ENCODE data around the gene CEP128.

Gene CEP128

DNA sequence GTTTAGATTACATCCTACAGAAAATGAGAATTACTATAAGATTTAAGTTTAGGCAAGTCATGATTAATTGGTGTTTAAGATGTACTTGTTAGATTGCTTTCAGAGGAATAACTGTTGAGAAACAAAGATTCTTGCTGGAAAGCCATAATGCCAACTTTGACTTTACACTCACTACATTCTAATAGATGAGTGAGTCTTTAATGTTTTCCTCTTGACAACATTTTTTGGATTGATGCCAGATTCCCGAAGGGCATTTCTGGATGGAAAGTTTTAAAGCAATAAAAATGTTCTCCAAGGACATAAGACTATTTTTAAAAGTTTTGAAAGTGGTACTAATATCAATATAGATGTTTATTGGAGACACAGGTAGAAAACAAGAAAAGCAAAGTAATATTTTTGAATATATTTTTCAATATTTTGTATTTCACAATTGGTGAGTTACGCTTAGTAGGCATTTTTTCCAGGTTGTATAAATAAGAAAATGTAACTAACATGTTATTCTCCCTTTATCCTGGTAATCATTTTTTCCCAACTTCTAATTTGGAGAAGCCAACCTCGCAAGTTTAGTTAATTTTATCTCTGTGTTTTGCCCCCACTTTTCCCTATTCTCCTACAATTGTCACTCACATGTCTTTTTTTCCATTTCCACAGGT, 307.3 kb downstream of the CEP128 start:
- POLR2A ChIA-PET, result no interaction called here
- CTCF ChIA-PET, result no interaction called here
- TF ChIP-seq FOXM1 (IDR thresholded peaks at IDR 0.05; ENCODE audit: borderline replicate concordance), result no peak
- TF ChIP-seq L3MBTL2 (conservative IDR thresholded peaks at IDR 0.05), result no peak
- no peak for TF ChIP-seq FOXA1 (IDR thresholded peaks at IDR 0.05)
- no peak for TF ChIP-seq ELF4 (IDR thresholded peaks at IDR 0.05)
- TF ChIP-seq NFRKB (IDR thresholded peaks at IDR 0.05), result no peak
- TF ChIP-seq TARDBP (IDR thresholded peaks at IDR 0.05), result no peak
- TF ChIP-seq ZNF384 (IDR thresholded peaks at IDR 0.05), result no peak
- no peak for TF ChIP-seq PKNOX1 (IDR thresholded peaks at IDR 0.05)
- TF ChIP-seq ARNT (IDR thresholded peaks at IDR 0.05), result no peak
- no peak for TF ChIP-seq FOXK2 (IDR thresholded peaks at IDR 0.05)
- DNase-seq (ENCODE audit: extremely low spot score), result no peak

- ChIA-PET POLR2A (no interaction called here), CTCF (no interaction called here)
- no peak for DNase-seq (ENCODE audit: extremely low spot score)
- TF ChIP-seq LEF1 (IDR thresholded peaks at IDR 0.05; ENCODE audit: borderline replicate concordance) (no peak), BHLHE40 (IDR thresholded peaks at IDR 0.05; ENCODE audit: borderline replicate concordance) (no peak), L3MBTL2 (conservative IDR thresholded peaks at IDR 0.05) (no peak), FOXK2 (IDR thresholded peaks at IDR 0.05) (no peak), ZNF384 (IDR thresholded peaks at IDR 0.05) (no peak), ARNT (IDR thresholded peaks at IDR 0.05) (no peak), FOXA1 (IDR thresholded peaks at IDR 0.05) (no peak), NFRKB (IDR thresholded peaks at IDR 0.05) (no peak), FOXM1 (IDR thresholded peaks at IDR 0.05; ENCODE audit: borderline replicate concordance) (no peak), HDGF (IDR thresholded peaks at IDR 0.05; ENCODE audit: borderline replicate concordance) (no peak)
These were observed 311.9 kb downstream of the CEP128 start for GRCh38 chr14:80629606-80630005.

- ChIA-PET CTCF (interaction anchor here (0.5 kb wide), 1 partner anchor 94 kb away, joined by 10 read pairs; no protein-coding TSS in a partner anchor), POLR2A (no interaction called here)
- no peak for DNase-seq (ENCODE audit: extremely low spot score)
These were observed 313.0 kb downstream of the CEP128 start for GRCh38 chr14:80628547-80628946.

DNA sequence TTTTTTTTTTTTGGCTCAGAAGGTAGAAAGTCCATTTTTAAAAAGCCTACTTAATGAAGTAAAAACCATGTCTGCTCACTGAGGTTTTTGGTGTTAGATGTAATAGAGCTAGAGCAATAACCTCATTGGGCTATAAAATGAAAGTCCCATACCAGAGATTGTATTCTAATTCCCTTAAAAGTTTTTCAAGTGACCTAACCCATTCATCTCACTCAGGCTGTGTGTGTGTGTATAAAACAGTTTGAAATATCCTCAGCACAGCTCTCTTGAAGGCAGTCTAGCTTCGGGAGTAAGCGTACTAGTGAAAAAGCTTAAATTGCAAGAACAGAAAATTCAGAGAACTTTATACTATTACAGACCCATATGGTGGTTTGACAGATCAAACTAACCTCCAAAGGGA, 313.8 kb downstream of the CEP128 start:
- no peak for TF ChIP-seq NFRKB (IDR thresholded peaks at IDR 0.05)
- TF ChIP-seq CTBP1 (IDR thresholded peaks at IDR 0.05; ENCODE audit: borderline replicate concordance), result no peak
- no peak for TF ChIP-seq ELF4 (IDR thresholded peaks at IDR 0.05)
- TF ChIP-seq ARNT (IDR thresholded peaks at IDR 0.05), result no peak
- no peak for TF ChIP-seq ZNF384 (IDR thresholded peaks at IDR 0.05)
- TF ChIP-seq FOXK2 (IDR thresholded peaks at IDR 0.05), result no peak
- no peak for TF ChIP-seq TARDBP (IDR thresholded peaks at IDR 0.05)
- no peak for TF ChIP-seq FOXM1 (IDR thresholded peaks at IDR 0.05; ENCODE audit: borderline replicate concordance)
- TF ChIP-seq SP1 (IDR thresholded peaks at IDR 0.05), result no peak
- TF ChIP-seq FOXA1 (IDR thresholded peaks at IDR 0.05), result no peak
- DNase-seq (ENCODE audit: extremely low spot score), result no peak
- POLR2A ChIA-PET, result no interaction called here
- CTCF ChIA-PET, result no interaction called here

More at GRCh38 chr14:80628547-80628946, 313.0 kb downstream of the CEP128 start:
- TF ChIP-seq HDGF (IDR thresholded peaks at IDR 0.05; ENCODE audit: borderline replicate concordance), result no peak
- TF ChIP-seq SP1 (IDR thresholded peaks at IDR 0.05), result no peak
- no peak for TF ChIP-seq ZNF384 (IDR thresholded peaks at IDR 0.05)
- TF ChIP-seq PKNOX1 (IDR thresholded peaks at IDR 0.05), result no peak
- TF ChIP-seq TARDBP (IDR thresholded peaks at IDR 0.05), result no peak
- no peak for TF ChIP-seq LEF1 (IDR thresholded peaks at IDR 0.05; ENCODE audit: borderline replicate concordance)
- TF ChIP-seq FOXA1 (IDR thresholded peaks at IDR 0.05), result no peak

- no peak for DNase-seq (ENCODE audit: extremely low spot score)
- ChIA-PET CTCF (no interaction called here), POLR2A (no interaction called here)
- TF ChIP-seq HDGF (IDR thresholded peaks at IDR 0.05; ENCODE audit: borderline replicate concordance) (no peak), ZNF384 (IDR thresholded peaks at IDR 0.05) (no peak)
These were observed 317.0 kb downstream of the CEP128 start for GRCh38 chr14:80624581-80624980.

GRCh38 chr14:80621701-80622100, 319.8 kb downstream of the CEP128 start:
- ChIA-PET CTCF (no interaction called here), POLR2A (no interaction called here)
- TF ChIP-seq SP1 (IDR thresholded peaks at IDR 0.05), result no peak
- TF ChIP-seq FOXM1 (IDR thresholded peaks at IDR 0.05; ENCODE audit: borderline replicate concordance), result no peak
- TF ChIP-seq NFRKB (IDR thresholded peaks at IDR 0.05), result no peak
- no peak for TF ChIP-seq L3MBTL2 (conservative IDR thresholded peaks at IDR 0.05)
- no peak for TF ChIP-seq CTBP1 (IDR thresholded peaks at IDR 0.05; ENCODE audit: borderline replicate concordance)
- TF ChIP-seq FOXK2 (IDR thresholded peaks at IDR 0.05), result no peak
- TF ChIP-seq LEF1 (IDR thresholded peaks at IDR 0.05; ENCODE audit: borderline replicate concordance), result no peak
- no peak for TF ChIP-seq ARNT (IDR thresholded peaks at IDR 0.05)
- no peak for TF ChIP-seq TARDBP (IDR thresholded peaks at IDR 0.05)
- TF ChIP-seq ELF4 (IDR thresholded peaks at IDR 0.05), result no peak
- no peak for DNase-seq (ENCODE audit: extremely low spot score)

- ChIA-PET CTCF (no interaction called here), POLR2A (no interaction called here)
- TF ChIP-seq ARNT (IDR thresholded peaks at IDR 0.05) (no peak), LEF1 (IDR thresholded peaks at IDR 0.05; ENCODE audit: borderline replicate concordance) (no peak), PKNOX1 (IDR thresholded peaks at IDR 0.05) (no peak), NFRKB (IDR thresholded peaks at IDR 0.05) (no peak), SUZ12 (IDR thresholded peaks at IDR 0.05) (no peak), HDGF (IDR thresholded peaks at IDR 0.05; ENCODE audit: borderline replicate concordance) (no peak), FOXK2 (IDR thresholded peaks at IDR 0.05) (no peak), FOXM1 (IDR thresholded peaks at IDR 0.05; ENCODE audit: borderline replicate concordance) (no peak), ZNF384 (IDR thresholded peaks at IDR 0.05) (no peak), SP1 (IDR thresholded peaks at IDR 0.05) (no peak)
These were observed 321.1 kb downstream of the CEP128 start for GRCh38 chr14:80620434-80620833.

More at GRCh38 chr14:80620434-80620833, 321.1 kb downstream of the CEP128 start:
- no peak for DNase-seq (ENCODE audit: extremely low spot score)

Data from HEK293T (cell line).